K562 (cell line): Measurements from ENCODE around the gene CCDC28B. TPM values are rescaled to one million over a fixed set of nuclear protein-coding genes. Genes with fewer than 3 reads are reported as not detected.

Experiments used
- ATF6 ChIP-seq: sonication (generic); formaldehyde crosslinking; IDR thresholded peaks from 2 replicates; pipeline ENCODE4 v1.4.0; 2020; ENCODE audit warnings: mild to moderate bottlenecking, missing genetic modification reagents
- CUX1 ChIP-seq: fragments of 200-800 bp; sonication (Bioruptor generic); IDR thresholded peaks from 2 replicates; pipeline ENCODE4 v1.6.1; 2016; ENCODE audit warnings: missing genetic modification characterization, missing compliant biosample characterization
- GABPA ChIP-seq: fragments of 200-800 bp; sonication (Bioruptor generic); conservative IDR thresholded peaks from 2 replicates; pipeline ENCODE4 v1.6.1; 2016; ENCODE audit warnings: low read depth, missing genetic modification characterization, missing compliant biosample characterization
- HBP1 ChIP-seq: fragments of 450-650 bp; formaldehyde crosslinking; IDR thresholded peaks from 2 replicates; pipeline ENCODE4 v1.4.0; 2022; ENCODE audit warnings: missing genetic modification characterization
- HLTF ChIP-seq: fragments of 450-650 bp; IDR thresholded peaks from 2 replicates; pipeline ENCODE4 v1.6.1; 2016
- MEF2D ChIP-seq: conservative IDR thresholded peaks from 2 replicates; pipeline ENCODE4 v1.6.1; 2016; ENCODE audit warnings: low read depth, missing genetic modification characterization, missing compliant biosample characterization
- NR0B1 ChIP-seq: fragments of 450-650 bp; IDR thresholded peaks from one replicate; pipeline ENCODE4 v1.6.1; 2018; ENCODE audit warnings: mild to moderate bottlenecking, moderate library complexity; ENCODE audit not compliant: partially characterized antibody
- NR2F6 ChIP-seq: fragments of 450-650 bp; formaldehyde crosslinking; IDR thresholded peaks from 2 replicates; pipeline ENCODE4 v1.4.0; 2020; ENCODE audit warnings: mild to moderate bottlenecking
- PHB2 ChIP-seq: fragments of 450-650 bp; IDR thresholded peaks from 2 replicates; pipeline ENCODE4 v1.6.1; 2017; ENCODE audit warnings: low read depth
- RBM25 ChIP-seq: fragments of 200-400 bp; formaldehyde crosslinking; IDR thresholded peaks from 2 replicates; pipeline ENCODE4 v1.6.1; 2018; ENCODE audit warnings: low read length, low read depth, moderate library complexity; ENCODE audit not compliant: severe bottlenecking
- TBL1XR1 ChIP-seq, 2 experiments: IDR thresholded peaks; 2 replicates each; pipeline ENCODE4 v1.6.1; 2012; ENCODE audit warnings: improper control_type of control experiment in 2 of 2, low read length in 2 of 2, mild to moderate bottlenecking in 1 of 2
- ZBED1 ChIP-seq: IDR thresholded peaks from 2 replicates; pipeline ENCODE4 v1.6.1; 2014
- ZBTB26 ChIP-seq: fragments of 450-650 bp; formaldehyde crosslinking; IDR thresholded peaks from 2 replicates; pipeline ENCODE4 v1.4.0; 2022; ENCODE audit warnings: missing genetic modification characterization
- ZNF699 ChIP-seq: fragments of 250-450 bp; sonication (Bioruptor Pico); IDR thresholded peaks from 2 replicates; pipeline ENCODE4 v1.8.0; 2021; ENCODE audit warnings: mild to moderate bottlenecking, moderate library complexity; ENCODE audit not compliant: insufficient replicate concordance
- ZNF79 ChIP-seq: fragments of 250-450 bp; sonication (Bioruptor Pico); IDR thresholded peaks from 2 replicates; pipeline ENCODE4 v1.4.0; 2020; ENCODE audit warnings: low read depth, mild to moderate bottlenecking, moderate library complexity
- polyA plus RNA-seq, 8 experiments: library from polyadenylated mRNA; depleted of rRNA in 4 of 8; stranded (reverse) in 5 of 8; unstranded in 3 of 8; fragments of >200 nt; fragmentation: Nextera tagmentation in 2 of 8; fragmentation: Illumina TruSeq in 1 of 8; extraction: Ambion mirVana in 2 of 8; extraction: Trizol in 1 of 8; gene quantifications; 2 replicates each; pipeline versions ENCODE4 v1.2.1 to v1.2.3, GENCODE V29; 2011 to 2014; ENCODE audit warnings: inconsistent platforms in 1 of 8, missing spikeins in 1 of 8
- total RNA-seq, 7 experiments: library from RNA; depleted of rRNA in 6 of 7; stranded (reverse); fragments of >200 nt in 6 of 7; fragmentation: Illumina TruSeq in 2 of 7; extraction: Trizol in 2 of 7; gene quantifications; 2 replicates each; pipeline versions ENCODE4 v1.2.1 to v1.2.3, GENCODE V29; 2011 to 2021; ENCODE audit warnings: low replicate concordance in 1 of 7

CCDC28B gene
- total and polyA plus RNA-seq, 9 of the 15 experiments (the other 6 are each of a cell fraction or from before 2014, with no cell fraction given) = 5.7 to 54.5 (median 31.7) TPM

- TF ChIP-seq ZBTB26 (no peak), PHB2 (no peak), NR0B1 (no peak), RBM25 (peak; percentile 82), MEF2D (0 out of 2 replicates have a peak, but pooled peaks have one; percentile 16), ZBED1 (no peak), ZNF699 (no peak), ATF6 (no peak), TBL1XR1 (IDR thresholded peaks at IDR 0.05; ENCODE audit: low read length in 2 of 2) (no peak), HLTF (peak; percentile 89; the same call in 1 of the 2 replicates), GABPA (no peak), HBP1 (CRISPR knock-in tag) (no peak), CUX1 (no peak), ZNF79 (CRISPR knock-in tag) (no peak), NR2F6 (CRISPR knock-in tag) (no peak)
These were observed 47.8 kb downstream of the CCDC28B start (continued) for GRCh38 chr1:32247983-32248889.
